OCI-LY1 (cell line): ENCODE data around the gene UBTD2.
"Not testable (repeated sequence)": the region's sequence is repeated elsewhere in the genome, so short reads cannot be mapped to it uniquely, and the experiment has no call there.

Source experiments
- H2AFZ ChIP-seq: fragments of 200-600 bp; sonication (generic), shearing (Covaris generic); 2 replicates; pipeline ENCODE4 v1.6.0; 2014; ENCODE audit warnings: antibody characterized with exemption, mild to moderate bottlenecking, low read length
- H3F3A ChIP-seq: fragments of 200-600 bp; sonication (generic), shearing (Covaris generic); 2 replicates; pipeline ENCODE4 v1.6.0; 2014; ENCODE audit warnings: mild to moderate bottlenecking, antibody characterized with exemption, low read length, moderate library complexity; ENCODE audit not compliant: insufficient read depth
- H3K27ac ChIP-seq: fragments of 200-600 bp; sonication (generic); 2 replicates; pipeline ENCODE4 v1.5.1; 2014; ENCODE audit warnings: low read length, mixed run types, mild to moderate bottlenecking, low read depth; ENCODE audit not compliant: poor library complexity, severe bottlenecking
- H3K27me3 ChIP-seq: fragments of 200-600 bp; sonication (generic); 2 replicates; pipeline ENCODE4 v1.6.0; 2014; ENCODE audit warnings: antibody characterized with exemption, mild to moderate bottlenecking, low read length, moderate library complexity; ENCODE audit not compliant: insufficient read depth
- H3K36me3 ChIP-seq: fragments of 200-600 bp; sonication (generic); 2 replicates; pipeline ENCODE4 v1.6.1; 2014; ENCODE audit warnings: mild to moderate bottlenecking, antibody characterized with exemption, low read length, moderate library complexity, mixed read lengths; ENCODE audit not compliant: insufficient read depth
- H3K4me1 ChIP-seq: fragments of 200-600 bp; sonication (generic); 2 replicates; pipeline ENCODE4 v1.5.1; 2014; ENCODE audit warnings: mild to moderate bottlenecking, low read length, moderate library complexity; ENCODE audit not compliant: insufficient read depth, severe bottlenecking
- H3K4me2 ChIP-seq: fragments of 200-600 bp; sonication (generic), shearing (Covaris generic); 2 replicates; pipeline ENCODE4 v1.6.1; 2014; ENCODE audit warnings: low read length
- H3K4me3 ChIP-seq: fragments of 200-600 bp; sonication (generic); 2 replicates; pipeline ENCODE4 v1.5.1; 2014; ENCODE audit warnings: low read length, low read depth, mild to moderate bottlenecking, mixed read lengths; ENCODE audit not compliant: poor library complexity, severe bottlenecking
- H3K79me2 ChIP-seq: fragments of 200-600 bp; shearing (Covaris generic); 2 replicates; pipeline ENCODE4 v1.6.1; 2016; ENCODE audit warnings: mixed run types, low read length, mixed read lengths; ENCODE audit not compliant: insufficient read depth
- H3K9ac ChIP-seq: fragments of 200-600 bp; sonication (generic), shearing (Covaris generic); 2 replicates; pipeline ENCODE4 v1.6.1; 2014; ENCODE audit warnings: mild to moderate bottlenecking, low read length, mixed read lengths
- H3K9me2 ChIP-seq: fragments of 200-600 bp; sonication (generic), shearing (Covaris generic); 2 replicates; pipeline ENCODE4 v1.6.1; 2014; ENCODE audit warnings: low read depth, mild to moderate bottlenecking, low read length, mixed read lengths
- H3K9me3 ChIP-seq: fragments of 200-600 bp; shearing (Covaris generic); 2 replicates; pipeline ENCODE4 v1.6.1; 2014; ENCODE audit warnings: low read length, mixed read lengths
- H4K20me1 ChIP-seq: fragments of 200-600 bp; sonication (generic), shearing (Covaris generic); 2 replicates; pipeline ENCODE4 v1.6.0; 2016; ENCODE audit warnings: mild to moderate bottlenecking, low read length; ENCODE audit not compliant: insufficient read depth
- EZH2 ChIP-seq: fragments of 200-600 bp; sonication (generic), shearing (Covaris generic); IDR thresholded peaks from 2 replicates; pipeline ENCODE4 v1.8.0; 2017; ENCODE audit warnings: borderline replicate concordance, mixed run types, mild to moderate bottlenecking, antibody characterized with exemption, low read length, moderate library complexity, mixed read lengths
- TF ChIP-seq, protein P1 (sequence below): fragments of 200-600 bp; sonication (generic), shearing (Covaris generic); IDR thresholded peaks from 2 replicates; pipeline ENCODE4 v1.5.1; 2017; ENCODE audit warnings: mild to moderate bottlenecking, antibody characterized with exemption, low read length, moderate library complexity, mixed read lengths

Gene UBTD2

GRCh38 chr5:172211676-172212075, 71.9 kb downstream of the UBTD2 start:
- no peaks in the 10 kb centered on the region for H3K9me3 ChIP-seq
- no peak overlapping the region for H3K9ac ChIP-seq
- no peaks in the 10 kb centered on the region for H3K79me2 ChIP-seq
- H3K4me3 ChIP-seq = no peak overlapping the region
- TF ChIP-seq, protein P1, sequence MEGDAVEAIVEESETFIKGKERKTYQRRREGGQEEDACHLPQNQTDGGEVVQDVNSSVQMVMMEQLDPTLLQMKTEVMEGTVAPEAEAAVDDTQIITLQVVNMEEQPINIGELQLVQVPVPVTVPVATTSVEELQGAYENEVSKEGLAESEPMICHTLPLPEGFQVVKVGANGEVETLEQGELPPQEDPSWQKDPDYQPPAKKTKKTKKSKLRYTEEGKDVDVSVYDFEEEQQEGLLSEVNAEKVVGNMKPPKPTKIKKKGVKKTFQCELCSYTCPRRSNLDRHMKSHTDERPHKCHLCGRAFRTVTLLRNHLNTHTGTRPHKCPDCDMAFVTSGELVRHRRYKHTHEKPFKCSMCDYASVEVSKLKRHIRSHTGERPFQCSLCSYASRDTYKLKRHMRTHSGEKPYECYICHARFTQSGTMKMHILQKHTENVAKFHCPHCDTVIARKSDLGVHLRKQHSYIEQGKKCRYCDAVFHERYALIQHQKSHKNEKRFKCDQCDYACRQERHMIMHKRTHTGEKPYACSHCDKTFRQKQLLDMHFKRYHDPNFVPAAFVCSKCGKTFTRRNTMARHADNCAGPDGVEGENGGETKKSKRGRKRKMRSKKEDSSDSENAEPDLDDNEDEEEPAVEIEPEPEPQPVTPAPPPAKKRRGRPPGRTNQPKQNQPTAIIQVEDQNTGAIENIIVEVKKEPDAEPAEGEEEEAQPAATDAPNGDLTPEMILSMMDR = no peak
- no peak for TF ChIP-seq EZH2
- no peaks in the 10 kb centered on the region for H3K4me1 ChIP-seq
- no peaks in the 10 kb centered on the region for H3K9me2 ChIP-seq
- no peak overlapping the region for H2AFZ ChIP-seq
- no peaks in the 10 kb centered on the region for H4K20me1 ChIP-seq
- H3K36me3 ChIP-seq = peaks cover 40% of the 10 kb centered on the region; the same call in 1 of the 2 replicates
- no peaks in the 10 kb centered on the region for H3F3A ChIP-seq
- no peak overlapping the region for H3K4me2 ChIP-seq
- H3K27ac ChIP-seq = no peak overlapping the region
- no peaks in the 10 kb centered on the region for H3K27me3 ChIP-seq

DNA sequence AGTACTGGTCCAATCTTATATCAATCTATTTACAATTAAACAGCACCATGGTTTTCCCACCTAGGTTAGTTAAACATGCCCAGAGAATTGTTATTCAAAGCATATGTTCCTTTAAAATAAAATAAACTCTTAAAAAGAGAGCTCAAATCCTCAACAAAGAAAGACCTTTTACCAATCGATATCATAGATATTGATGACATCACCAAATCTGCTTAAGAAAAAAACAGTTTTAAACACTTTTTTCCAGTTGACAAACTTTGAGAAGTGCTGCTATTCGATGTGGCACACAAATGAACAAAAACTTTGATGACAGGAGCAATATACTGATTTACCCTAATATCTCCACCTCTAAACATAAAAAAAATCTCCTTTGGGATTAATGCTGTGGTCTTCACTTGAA, 73.8 kb downstream of the UBTD2 start:
- TF ChIP-seq, protein P1 = no peak
- TF ChIP-seq EZH2 = no peak
- Histone ChIP-seq H3K4me3 (no peak overlapping the region), H3F3A (no peaks in the 10 kb centered on the region), H2AFZ (no peak overlapping the region), H3K9ac (no peak overlapping the region), H3K79me2 (no peaks in the 10 kb centered on the region), H3K9me3 (no peaks in the 10 kb centered on the region), H3K27me3 (no peaks in the 10 kb centered on the region), H3K4me2 (no peak overlapping the region), H3K9me2 (no peaks in the 10 kb centered on the region), H3K36me3 (peaks cover 31% of the 10 kb centered on the region; the same call in 1 of the 2 replicates), H3K4me1 (no peaks in the 10 kb centered on the region), H4K20me1 (no peaks in the 10 kb centered on the region), H3K27ac (no peak overlapping the region)

DNA sequence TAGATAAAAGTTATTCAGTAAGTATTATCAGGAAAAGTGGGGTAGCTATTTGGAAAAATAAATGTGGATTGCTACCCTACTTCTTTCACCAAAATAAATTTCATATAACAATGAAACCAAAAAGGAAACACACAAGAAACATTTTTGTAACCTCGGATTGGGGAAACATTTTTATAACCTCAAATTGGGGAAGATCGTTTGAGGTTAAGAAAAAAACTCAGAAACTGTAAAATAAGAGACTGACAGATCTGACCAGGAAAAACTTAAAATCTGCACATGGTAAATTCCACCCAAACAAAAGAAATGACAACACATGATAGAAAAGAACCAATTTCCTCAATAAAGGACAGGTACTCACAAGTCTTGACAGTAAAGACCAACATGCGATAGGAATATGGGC, 76.1 kb downstream of the UBTD2 start:
- H3K4me1 ChIP-seq = no peaks in the 10 kb centered on the region
- no peaks in the 10 kb centered on the region for H3K27me3 ChIP-seq
- H4K20me1 ChIP-seq = no peaks in the 10 kb centered on the region
- H3K4me3 ChIP-seq = no peak overlapping the region
- no peaks in the 10 kb centered on the region for H3F3A ChIP-seq
- H3K4me2 ChIP-seq = no peak overlapping the region
- no peaks in the 10 kb centered on the region for H3K9me2 ChIP-seq
- H3K27ac ChIP-seq = no peak overlapping the region
- TF ChIP-seq EZH2 = no peak
- TF ChIP-seq, protein P1 = no peak
- no peaks in the 10 kb centered on the region for H3K9me3 ChIP-seq
- no peak overlapping the region for H2AFZ ChIP-seq
- H3K79me2 ChIP-seq = no peaks in the 10 kb centered on the region
- H3K36me3 ChIP-seq = peaks cover 22% of the 10 kb centered on the region; the same call in 1 of the 2 replicates
- H3K9ac ChIP-seq = no peak overlapping the region

- not testable (repeated sequence) for H3K9ac ChIP-seq, H3K36me3 ChIP-seq, H3K4me3 ChIP-seq, H3K9me2 ChIP-seq, H3K27me3 ChIP-seq, H3K4me2 ChIP-seq, H3K79me2 ChIP-seq, H3K4me1 ChIP-seq, H2AFZ ChIP-seq, H4K20me1 ChIP-seq, H3F3A ChIP-seq, H3K9me3 ChIP-seq, H3K27ac ChIP-seq
Observed at GRCh38 chr5:172205984-172206383, 77.6 kb downstream of the UBTD2 start.
